ENCODE results near the gene TMPRSS11A. TPM values are rescaled to one million over a fixed set of nuclear protein-coding genes. Genes with fewer than 3 reads are reported as not detected.

TMPRSS11A gene
- total RNA-seq, 1 experiment from 2014 or later: not detected

DNA sequence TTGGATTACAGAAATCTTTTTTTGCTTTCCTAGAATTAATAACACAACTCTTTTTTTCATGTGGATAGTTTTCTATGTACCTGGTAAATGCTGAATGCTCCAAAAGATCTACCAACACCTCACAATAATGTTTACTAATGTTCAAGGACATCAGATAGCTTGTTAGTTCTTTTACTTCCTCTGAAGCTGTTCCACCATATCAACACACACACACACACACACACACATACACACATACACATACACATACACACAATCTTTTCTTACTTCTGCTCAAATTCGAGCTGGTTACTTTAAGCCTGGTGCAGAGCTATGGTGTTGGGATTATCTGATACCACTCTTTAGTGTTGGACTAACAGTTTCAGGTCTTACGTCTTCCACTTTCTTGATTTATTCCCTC is 51.2 kb downstream of the TMPRSS11A start:
- no peak for DNase-seq (ENCODE audit: low read depth)

DNA sequence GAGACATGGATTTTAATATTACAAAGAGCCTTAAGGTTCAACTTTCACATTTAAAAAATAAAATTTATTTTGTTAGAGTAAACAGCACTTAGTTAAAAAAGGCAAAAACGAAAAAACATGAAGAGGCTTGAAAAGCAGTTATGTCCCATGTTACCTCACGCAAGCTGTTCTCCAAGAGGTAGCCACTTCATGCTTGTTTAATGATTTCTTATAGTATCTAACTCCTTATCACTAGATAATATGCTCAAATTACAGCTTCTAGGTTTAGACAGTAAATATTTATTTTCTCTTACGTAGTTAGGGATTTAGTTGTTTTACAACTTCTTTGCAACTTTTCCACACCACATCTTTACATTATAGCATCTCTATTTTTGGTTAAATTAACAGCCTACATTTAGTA is 51.7 kb downstream of the TMPRSS11A start:
- no peak for DNase-seq (ENCODE audit: low read depth)

DNA sequence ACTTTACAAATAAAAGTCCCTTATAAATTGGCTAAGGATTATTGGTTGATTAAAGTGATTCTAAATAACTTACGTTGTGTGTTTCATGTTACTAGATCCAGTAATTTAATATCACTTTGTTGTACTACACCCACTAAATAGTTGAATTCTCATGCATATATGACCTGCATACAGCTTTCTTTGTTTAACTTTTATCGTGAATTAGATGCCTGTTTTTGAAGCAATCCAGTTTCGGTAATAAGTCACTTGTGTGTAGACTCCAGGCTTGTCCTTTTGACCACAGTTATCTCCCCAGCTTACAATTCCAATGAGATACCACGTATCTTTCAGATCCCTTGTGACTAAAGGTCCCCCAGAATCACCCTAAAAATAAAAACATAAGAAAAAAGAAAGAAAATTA is 52.2 kb downstream of the TMPRSS11A start:
- no peak for DNase-seq (ENCODE audit: low read depth)

DNA sequence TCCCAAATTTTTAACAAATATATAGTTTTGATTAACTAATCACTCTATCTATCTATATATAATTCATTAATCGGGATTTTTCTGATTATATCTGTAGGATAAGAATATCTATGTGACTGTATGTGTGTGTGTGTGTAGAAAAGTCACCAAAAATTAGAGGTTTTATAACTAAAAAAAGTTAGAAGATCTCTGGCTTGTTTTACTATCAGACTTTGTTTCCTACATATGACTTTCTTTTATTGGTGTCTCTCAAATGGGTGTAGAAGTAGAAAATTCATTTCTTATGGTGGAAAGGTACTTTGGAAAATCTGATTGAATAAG is 52.7 kb downstream of the TMPRSS11A start:
- no peak for DNase-seq (ENCODE audit: low read depth)

DNA sequence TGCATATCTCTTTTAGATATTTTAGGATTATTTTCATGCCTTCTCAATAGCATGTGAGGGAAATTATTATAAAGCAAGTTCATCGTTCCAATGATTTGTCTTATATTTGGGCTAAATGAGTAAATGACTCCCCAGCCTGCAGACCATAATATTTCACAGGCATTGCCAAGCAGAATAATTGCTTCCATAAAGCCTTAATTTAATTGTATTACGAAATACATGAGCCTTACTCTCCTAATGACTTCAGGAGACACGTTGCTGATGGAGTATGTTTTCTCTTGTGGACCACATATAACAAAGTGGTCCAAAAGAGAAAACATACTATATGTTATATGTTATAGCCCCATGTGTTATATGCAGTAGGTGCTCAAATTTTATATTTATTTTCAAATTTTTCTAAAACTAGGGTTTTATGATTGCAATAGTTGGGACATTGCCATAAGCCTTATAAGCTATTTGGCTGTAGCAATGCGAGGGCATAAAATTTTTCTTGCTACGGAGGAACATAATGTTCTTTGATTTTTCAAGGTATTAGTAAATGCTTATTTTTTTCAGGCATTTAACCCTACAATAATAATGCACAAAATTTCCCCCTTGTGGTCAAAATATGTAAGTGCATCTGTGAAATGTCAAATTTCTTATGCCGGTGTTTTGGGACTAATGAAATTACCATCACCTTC is 53.2 kb downstream of the TMPRSS11A start:
- DNase-seq (ENCODE audit: low read depth): no peak

DNA sequence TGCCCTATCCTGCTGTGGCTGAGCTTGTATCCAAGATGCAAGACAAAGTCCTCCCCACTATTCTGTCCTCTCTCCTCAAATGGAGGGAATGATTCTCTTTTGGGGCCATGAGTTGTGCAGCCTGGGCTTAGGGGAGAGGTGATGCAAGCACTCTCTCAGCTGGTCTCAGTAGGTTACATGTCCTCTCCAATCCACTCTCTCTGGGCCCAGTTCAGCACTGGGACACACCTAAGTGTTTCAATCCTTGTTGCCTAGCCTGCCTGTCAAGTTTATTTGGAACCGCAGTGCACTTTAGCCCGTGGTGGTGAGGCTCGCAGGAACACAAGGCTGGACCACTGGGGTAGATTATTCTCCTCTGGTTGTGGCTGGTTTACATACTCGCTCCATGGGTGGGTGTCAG is 55.6 kb downstream of the TMPRSS11A start:
- no peak for DNase-seq (ENCODE audit: low read depth)

DNA sequence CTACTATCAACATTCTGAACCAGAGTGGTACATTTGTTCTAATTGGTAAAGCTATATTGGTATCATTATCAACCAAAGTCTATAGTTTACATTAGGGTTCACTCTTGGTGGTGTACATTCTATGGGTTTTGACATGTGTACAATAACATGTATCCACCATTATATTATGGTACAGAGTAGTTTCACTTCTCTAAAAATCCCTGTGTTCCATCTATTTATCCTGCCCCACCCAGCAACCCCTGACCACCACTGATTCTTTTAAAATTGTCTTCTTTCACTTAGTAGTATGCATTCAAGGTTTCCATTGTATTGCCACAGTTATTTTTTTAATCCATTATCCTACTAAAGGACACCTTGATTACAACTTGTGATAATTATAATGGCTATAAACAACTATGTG is 64.2 kb downstream of the TMPRSS11A start:
- DNase-seq (ENCODE audit: low read depth): no peak

DNA sequence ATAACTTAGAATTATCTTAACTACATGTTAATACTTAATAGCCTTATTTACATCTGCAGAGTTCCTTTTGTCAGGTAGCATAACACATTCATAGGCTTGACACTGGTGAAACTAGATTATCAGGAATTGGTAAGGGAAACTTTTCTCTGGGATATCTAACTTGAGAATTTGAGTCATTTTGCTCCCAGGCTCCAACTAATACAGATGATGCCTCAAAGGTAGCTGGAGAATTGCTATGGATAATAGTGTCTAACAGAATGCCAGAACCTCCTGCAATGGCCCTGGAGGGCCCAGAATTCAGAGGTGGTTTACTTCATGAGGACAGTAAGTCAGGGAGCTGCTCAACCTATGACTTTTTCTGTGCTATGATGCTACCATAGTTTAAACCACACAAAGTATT is 65.6 kb downstream of the TMPRSS11A start:
- no peak for DNase-seq (ENCODE audit: low read depth)

DNA sequence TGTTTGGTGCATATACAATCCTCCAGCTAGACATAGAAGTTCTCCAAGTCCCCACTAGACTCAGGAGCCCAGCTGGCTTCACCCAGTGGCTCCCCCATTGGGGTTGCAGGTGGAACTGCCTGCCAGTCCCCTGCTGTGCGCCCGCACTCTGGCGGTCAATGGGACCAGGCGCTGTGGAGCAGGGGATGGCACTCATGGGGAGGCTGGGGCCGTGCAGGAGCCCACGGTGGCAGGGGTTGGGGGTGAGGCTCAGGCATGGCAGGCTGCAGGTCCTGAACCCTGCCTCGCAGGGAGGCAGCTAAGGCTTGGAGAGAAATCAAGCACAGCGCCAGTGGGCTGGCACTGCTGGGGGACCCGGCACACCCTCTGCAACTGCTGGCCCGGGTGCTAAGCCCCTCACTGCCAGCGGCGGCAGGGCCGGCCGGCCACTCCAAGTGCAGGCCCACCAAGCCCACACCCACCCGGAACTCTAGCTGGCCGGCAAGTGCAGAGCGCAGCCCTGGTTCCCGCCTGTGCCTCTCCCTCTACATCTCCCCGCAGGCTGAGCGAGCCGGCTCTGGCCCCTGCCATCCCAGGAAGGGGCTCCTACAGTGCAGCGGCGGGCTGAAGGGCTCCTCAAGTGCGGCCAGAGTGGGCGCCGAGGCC is 66.8 kb downstream of the TMPRSS11A start:
- DNase-seq (ENCODE audit: low read depth): no peak

DNA sequence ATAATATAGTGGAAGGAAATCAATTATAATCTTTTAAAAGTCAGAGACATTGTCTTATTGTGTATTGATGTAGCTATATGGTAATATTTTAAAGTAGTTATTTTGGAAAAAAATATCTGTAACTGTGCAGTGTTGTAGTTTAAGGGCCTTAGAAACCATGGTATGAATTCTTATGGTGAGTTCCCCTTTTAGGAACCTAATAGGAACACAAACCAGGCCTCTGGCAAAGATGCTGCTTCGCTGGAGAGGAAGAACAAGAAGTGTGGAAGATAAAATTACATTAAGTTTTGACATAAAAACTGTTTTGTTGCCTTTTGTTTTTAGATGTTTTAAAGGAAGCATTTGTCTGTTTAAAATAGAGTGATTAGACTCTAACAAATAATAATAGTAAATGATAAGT is 68.6 kb downstream of the TMPRSS11A start:
- no peak for DNase-seq (ENCODE audit: low read depth)

DNA sequence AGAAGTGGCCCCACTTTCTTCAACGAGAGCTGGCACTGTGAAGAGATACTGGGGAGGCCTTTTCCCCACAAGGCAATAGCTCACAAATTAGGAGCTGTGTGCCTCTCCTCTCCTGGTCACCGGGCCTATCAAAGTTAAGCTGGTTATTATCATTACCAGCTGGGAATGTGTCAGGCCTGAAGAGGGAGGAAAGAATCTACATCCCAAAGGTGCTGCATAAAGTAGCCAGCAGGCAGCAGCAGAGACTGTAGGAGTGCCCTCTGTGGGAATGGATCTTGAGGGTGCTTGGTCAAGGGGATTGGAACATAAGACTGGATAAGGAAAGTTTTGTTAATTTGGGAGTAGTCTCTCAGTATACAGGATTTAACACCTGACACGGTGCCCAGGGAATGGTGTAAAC is 70.4 kb downstream of the TMPRSS11A start:
- DNase-seq (ENCODE audit: low read depth): no peak

DNA sequence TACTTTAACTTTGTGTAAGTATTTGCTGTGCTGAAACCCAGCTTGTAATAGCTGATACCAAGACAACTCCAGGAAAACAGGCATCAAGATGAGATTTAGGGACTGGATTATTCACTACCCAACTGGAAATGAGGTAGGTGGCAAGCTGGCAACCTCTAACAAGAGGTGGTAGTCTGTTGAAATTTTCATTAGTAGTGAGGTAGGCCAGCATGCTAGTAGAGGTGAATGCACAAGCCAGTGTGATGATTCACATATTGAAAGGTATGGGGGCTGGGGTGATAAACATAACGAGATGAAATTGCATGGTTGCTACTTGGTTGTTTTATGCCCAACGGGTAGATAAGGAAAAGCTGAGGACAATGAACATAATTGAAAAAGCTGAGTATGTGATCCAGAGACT is 71.0 kb downstream of the TMPRSS11A start:
- no peak for DNase-seq (ENCODE audit: low read depth)

DNA sequence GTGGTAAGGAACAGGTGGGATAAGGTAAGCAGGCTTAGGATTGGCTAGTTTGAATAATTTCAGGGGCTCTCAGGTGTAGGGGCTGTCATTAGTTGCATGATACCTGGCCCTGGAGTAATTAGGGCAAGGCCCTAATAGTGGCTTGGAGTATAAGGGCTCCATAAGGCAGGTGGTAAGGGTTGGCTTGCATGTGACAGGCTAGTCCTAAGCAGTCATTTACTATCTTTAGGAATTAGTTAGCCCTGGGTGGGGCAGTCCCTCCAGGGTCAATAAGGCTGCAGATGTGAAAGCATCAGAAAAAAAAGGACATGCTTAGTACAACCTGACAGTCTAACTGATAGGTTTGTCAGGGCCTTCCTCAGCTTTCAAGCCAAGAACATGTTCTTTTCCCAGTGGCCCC is 71.6 kb downstream of the TMPRSS11A start:
- DNase-seq (ENCODE audit: low read depth): no peak

DNA sequence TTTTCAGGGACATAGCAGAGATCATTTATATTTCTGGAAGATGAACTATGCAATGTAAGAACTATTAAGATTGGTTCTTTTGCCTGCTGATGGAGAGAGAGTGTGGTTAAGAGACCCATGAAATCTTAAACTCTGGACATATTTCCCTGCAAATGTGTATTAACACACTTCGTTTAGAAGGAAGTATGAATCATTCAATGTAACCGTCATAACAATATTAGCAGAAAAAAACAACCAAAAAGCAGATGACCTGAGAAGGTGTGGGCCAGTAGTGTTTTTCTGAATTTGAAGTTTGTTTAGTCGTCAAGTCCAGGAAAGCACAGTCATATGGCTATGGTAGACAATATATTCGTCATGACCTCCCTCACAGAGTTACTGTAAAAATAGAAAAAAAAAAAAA is 77.0 kb downstream of the TMPRSS11A start:
- no peak for DNase-seq (ENCODE audit: low read depth)

DNA sequence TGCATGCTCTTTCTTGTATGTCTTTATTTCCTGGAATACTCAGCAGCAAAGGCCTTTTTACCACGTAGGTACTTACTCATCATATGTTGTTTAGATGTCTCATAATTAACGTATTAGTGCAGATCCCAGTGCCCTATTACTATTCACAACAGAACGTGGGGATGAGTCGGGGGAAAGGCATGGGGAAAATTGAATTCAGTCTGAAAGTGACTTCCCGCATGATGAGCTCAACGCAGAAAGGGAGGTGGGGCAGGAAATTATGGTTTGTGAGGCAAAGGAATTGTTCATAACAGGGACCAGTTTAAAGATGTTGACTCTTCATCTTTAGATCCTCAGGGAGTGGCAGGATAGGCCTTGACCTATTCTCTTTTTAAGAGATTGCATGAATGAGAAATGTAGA is 77.5 kb downstream of the TMPRSS11A start:
- DNase-seq (ENCODE audit: low read depth): peak; percentile 46

DNA sequence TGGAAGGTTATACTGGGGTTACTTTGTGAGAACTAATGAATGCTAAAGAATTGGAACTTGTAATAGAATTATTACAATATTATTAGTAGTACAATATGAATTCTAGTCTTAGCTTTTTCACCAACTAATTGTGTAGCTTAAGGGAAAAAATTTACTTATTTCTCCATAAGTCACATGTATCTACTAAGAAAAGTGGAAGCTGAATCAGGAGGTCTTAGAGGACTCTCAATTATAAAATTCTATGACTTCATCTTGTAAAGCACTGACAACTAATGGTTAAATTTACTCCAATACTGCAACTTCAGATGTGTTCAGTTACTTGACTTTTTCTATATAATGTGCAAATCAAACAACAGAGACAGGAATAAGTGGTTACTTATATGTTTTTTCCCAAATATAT is 78.6 kb downstream of the TMPRSS11A start:
- DNase-seq (ENCODE audit: low read depth): no peak

DNA sequence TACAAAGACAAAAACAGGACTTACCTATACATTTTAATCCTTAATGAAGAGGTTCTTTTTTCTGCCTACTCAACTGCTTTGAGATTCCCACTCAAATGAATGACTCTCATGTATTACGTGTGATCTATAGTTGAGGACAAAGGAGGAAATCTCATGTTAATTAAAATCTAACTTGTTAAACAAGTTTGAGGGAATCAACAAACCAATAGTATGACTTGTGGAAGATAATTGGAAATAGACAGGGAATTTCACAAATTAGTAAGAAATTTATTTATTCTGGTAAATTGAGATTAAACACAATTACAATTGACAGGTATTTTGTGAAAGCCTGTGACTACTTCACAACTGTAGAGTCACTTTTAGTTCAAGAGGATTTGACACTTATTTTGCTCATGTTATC is 79.4 kb downstream of the TMPRSS11A start, which contains the start of gene TMPRSS11D:
Gene TMPRSS11D, minus strand, starts transcription at position 101 of the 400 bp plus-strand sequence. Its CDS starts 69 bp downstream, at position 32.
- DNase-seq (ENCODE audit: low read depth): no peak

DNA sequence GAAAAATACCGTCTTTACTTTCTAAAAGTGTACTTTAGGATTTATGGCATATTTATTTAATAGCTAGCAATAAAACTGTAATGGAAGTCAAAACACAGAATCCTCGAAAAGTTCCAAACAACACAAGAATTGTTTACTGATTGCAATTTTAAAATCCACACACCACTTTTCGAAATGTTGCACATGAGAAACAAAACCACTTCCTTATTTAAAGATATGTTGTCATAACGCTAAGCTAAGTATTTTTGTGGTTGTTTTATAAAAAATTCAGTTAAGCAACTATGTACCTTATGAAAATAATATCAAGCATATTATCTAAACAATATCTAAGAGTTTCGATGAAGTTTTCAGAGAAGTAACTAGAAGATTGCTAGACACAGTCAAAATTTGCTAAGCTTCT is 79.8 kb downstream of the TMPRSS11A start:
- no peak for DNase-seq (ENCODE audit: low read depth)

DNA sequence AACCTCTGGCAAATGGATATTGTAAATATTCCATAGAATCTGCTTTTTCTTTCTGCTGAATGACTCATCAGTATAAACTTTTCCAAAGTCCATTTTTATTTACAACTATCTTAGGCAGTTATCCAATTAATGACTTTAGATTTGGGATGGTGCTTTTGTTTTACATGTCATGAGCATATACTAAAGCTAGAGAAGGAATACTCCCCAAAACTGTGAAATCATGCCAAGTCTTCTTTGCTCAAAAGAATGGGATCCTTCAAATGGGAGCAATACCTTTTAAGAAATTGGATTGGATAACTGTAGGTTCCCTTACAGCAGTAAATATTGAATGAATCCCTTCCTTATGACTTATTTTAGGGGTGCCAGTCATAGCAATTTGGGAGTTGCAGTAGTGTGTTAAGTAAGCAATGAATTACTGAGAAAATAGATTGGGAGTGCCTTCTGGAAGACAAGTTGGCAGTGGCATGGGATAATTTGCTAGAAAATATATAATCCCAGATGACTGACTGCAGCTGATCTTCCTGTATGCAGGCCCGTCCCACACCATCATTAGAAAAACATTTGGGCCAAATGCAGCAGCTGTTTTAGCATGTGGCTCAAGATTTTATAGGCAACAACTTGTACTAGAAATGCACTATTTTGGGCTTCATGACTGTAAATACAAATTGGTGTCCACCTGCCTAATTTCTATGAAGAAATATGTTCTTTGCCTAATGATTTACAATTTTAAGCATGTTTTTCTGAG is 82.3 kb downstream of the TMPRSS11A start:
- DNase-seq (ENCODE audit: low read depth): no peak

DNA sequence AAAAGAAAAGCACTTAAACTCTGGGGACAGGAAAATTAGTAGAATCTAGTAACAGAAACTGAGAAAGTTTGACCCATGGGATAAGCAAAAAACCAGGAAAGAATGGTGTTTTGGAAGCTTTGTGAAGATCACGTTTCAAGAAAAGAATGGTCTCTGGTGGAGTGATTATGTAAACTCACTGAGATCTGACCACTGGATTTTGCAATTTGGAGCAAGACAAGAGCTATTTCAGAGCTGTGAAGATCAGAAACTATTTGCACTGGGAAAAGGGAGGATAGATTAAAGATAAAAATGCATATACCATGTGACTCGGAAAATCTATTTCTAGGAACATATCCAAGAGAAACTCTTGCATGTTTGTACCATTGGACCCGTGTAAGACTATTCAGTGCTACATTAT is 83.8 kb downstream of the TMPRSS11A start:
- no peak for DNase-seq (ENCODE audit: low read depth)

DNA sequence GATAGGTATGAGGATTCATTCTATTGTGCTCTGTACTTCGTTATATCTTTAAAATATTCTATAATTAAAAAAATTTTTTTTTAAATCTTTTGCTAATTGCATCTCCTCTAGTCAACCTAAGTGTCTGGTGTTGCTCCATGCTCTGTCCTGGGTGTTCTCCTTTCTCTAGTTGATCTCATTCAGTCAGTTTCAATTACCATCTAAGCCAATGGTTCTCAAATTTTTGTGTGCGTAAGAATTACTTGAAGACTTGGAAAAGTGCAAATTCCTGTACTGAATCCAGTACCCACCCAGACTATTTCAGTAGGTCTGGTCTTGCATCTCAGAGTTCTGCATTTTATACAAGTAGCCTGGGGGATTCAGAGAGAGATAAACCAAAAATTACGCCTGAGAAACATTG is 86.2 kb downstream of the TMPRSS11A start:
- no peak for DNase-seq (ENCODE audit: low read depth)

DNA sequence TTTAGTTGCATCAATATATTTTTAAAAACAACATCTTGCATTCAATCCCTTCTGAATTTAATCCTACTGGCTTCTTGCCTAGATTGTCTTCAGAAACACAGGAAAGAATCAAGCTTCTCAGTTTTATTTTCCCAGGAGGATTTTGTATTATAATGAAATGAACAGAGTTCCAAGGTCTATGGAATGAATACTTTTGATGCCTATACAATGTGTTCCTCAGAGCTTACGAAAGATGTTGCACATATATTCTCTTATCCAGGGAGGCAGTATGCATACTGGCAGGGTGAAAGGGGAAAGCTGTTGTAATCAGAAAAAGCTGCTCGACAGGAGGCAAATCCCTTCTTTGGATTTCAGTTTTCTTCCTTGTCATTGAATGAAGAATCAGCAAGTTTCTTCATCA is 88.3 kb downstream of the TMPRSS11A start:
- DNase-seq (ENCODE audit: low read depth): no peak

DNA sequence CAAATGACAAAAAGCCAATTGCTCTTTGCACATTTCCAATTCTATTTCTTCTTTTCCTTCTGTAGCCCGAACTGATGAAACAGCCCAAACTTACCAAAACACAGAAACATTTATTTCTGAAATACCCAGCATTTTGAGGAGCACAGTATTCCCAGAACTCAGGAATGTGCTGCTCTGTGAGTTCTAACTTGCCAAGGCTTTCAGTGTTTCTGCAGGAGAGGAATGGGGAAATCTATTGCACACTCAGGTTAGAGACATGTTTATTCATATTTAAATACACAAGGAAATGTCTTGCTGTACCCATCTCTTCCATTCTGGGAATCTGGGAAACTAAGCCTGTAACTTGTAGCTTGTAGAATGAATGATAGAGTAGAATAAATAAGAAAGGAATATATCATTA is 90.2 kb downstream of the TMPRSS11A start:
- DNase-seq (ENCODE audit: low read depth): no peak

All from Daoy (cell line).